ENCODE measurements around the gene ZBTB38. TPM values are rescaled to one million over a fixed set of nuclear protein-coding genes. Genes with fewer than 3 reads are reported as not detected.

The ZBTB38 gene
- total RNA-seq, 3 donors from 2014 or later: 96.0 to 153 (median 144) TPM

DNA sequence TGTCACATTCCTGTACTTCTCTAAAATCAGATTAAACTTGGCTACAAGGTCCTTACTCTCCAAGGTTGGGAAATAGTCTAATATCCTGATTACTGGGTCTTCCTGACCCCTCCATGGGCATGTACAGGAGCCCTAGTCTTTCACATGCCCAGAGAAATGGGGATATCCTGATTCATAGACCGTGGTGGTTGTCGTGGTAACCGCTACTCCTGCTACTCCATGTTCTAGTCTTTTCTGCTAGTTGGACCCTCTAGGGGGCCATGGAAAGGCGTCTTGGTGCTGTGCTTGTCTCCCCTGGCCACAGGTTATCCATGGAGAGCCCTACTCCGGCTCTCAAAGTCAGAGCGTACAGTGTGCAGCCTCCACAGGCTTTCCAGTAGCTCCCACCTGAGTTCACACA lies 13.1 kb upstream of the ZBTB38 start:
- no peak overlapping the region for H3K4me3 ChIP-seq
- H3K9me3 ChIP-seq: no peaks in the 10 kb centered on the region
- no peaks in the 10 kb centered on the region for H3K4me1 ChIP-seq (ENCODE audit: low read depth)
- ATAC-seq: no peak
- no peaks in the 10 kb centered on the region for H3K36me3 ChIP-seq (ENCODE audit: low read depth)
- DNase-seq: no peak
- intact Hi-C loops (cut with DNase I, micrococcal nuclease): no loop called here
- TF ChIP-seq, protein P1, sequence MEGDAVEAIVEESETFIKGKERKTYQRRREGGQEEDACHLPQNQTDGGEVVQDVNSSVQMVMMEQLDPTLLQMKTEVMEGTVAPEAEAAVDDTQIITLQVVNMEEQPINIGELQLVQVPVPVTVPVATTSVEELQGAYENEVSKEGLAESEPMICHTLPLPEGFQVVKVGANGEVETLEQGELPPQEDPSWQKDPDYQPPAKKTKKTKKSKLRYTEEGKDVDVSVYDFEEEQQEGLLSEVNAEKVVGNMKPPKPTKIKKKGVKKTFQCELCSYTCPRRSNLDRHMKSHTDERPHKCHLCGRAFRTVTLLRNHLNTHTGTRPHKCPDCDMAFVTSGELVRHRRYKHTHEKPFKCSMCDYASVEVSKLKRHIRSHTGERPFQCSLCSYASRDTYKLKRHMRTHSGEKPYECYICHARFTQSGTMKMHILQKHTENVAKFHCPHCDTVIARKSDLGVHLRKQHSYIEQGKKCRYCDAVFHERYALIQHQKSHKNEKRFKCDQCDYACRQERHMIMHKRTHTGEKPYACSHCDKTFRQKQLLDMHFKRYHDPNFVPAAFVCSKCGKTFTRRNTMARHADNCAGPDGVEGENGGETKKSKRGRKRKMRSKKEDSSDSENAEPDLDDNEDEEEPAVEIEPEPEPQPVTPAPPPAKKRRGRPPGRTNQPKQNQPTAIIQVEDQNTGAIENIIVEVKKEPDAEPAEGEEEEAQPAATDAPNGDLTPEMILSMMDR (IDR thresholded peaks at IDR 0.05): no peak

DNA sequence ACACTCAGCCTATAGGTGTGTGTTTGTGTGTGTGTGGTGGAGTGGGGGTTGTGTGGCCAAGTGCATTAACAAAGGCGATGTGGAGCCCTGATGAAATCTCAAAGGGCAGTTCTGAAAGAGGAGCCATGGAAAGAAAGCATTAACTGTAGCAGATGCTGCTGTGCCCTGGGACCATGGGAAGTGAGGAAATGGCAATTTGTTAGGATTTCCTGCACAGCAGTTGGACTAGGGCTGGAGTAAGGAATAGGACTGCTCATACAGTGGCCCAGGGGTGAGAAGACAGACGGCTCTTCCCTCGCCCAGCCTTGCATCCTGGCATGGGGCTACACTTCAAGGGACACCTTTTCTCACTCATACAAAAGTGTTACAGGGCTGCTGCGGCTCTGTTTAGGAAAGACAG lies 12.3 kb upstream of the ZBTB38 start:
- DNase-seq: no peak
- H3K4me3 ChIP-seq: no peak overlapping the region
- intact Hi-C loops (cut with DNase I, micrococcal nuclease): no loop called here
- no peaks in the 10 kb centered on the region for H3K4me1 ChIP-seq (ENCODE audit: low read depth)
- TF ChIP-seq, protein P1 (IDR thresholded peaks at IDR 0.05): no peak
- H3K9me3 ChIP-seq: no peaks in the 10 kb centered on the region
- no peak for ATAC-seq
- no peaks in the 10 kb centered on the region for H3K36me3 ChIP-seq (ENCODE audit: low read depth)

DNA sequence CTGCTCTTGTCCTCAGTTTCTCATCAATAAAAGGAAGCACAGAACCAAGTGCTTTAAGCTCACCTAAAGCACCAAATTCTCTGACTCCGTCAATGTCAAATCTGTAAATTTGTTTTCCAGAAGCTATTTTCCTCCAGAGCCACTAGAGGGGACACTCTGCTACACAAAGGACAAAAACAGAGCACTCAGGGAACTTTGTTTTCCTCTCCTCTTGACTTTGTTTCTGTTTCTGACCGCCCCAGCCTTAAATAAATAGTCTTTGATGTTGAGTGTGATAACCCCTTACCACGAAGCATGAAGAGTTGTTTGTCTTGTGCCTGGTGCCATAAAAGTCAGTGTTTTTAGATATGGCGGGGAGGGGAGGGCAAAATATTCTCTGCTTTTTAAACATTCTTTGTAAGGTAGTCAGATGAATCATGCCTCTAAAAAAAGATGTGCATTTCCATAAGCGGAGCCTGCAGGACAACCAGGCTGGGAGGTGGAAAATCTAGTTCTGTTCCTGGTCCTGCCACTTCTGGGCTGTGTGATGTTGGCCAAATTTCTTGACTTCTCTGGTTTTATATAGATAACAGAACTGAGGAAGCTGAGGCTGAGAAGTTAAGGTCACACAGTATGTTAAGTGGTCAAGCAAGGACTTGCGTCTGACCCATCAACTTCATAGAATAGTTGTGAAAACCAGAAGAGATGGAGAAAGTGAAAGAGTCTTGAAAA lies 7.3 kb upstream of the ZBTB38 start:
- H3K4me1 ChIP-seq (ENCODE audit: low read depth): peaks cover 5% of the 10 kb centered on the region
- intact Hi-C loops (cut with DNase I, micrococcal nuclease): loop anchor here (5.0 kb wide), 1 partner anchor 91 kb away; no protein-coding TSS in a partner anchor
- no peaks in the 10 kb centered on the region for H3K9me3 ChIP-seq
- H3K4me3 ChIP-seq: peak overlapping the region; percentile 1
- TF ChIP-seq, protein P1 (IDR thresholded peaks at IDR 0.05): peak; percentile 44
- DNase-seq: no peak
- no peaks in the 10 kb centered on the region for H3K36me3 ChIP-seq (ENCODE audit: low read depth)
- ATAC-seq: peak; percentile 90

DNA sequence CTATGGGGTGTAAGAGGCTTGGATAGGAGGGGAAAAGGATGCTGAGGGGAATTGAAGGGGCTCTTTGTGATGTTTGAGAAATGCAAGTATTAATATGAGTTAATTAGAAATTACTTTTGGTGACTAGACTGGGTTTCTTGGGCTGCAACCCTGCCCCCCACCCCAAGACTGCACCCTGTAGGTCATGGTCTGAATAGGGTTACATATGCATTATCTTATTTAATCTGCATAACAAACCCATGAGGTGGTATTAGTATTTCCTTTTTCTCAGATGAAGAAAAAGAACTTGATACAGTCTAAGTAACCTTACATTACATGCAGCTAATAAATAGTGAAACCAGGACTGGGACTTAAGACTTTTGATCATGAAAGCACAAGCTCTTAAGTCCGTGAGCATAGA lies 5.6 kb upstream of the ZBTB38 start:
- Histone ChIP-seq H3K4me1 (ENCODE audit: low read depth) (peaks cover 18% of the 10 kb centered on the region), H3K9me3 (no peaks in the 10 kb centered on the region), H3K4me3 (no peak overlapping the region), H3K36me3 (ENCODE audit: low read depth) (no peaks in the 10 kb centered on the region)
- TF ChIP-seq, protein P1 (IDR thresholded peaks at IDR 0.05): no peak
- intact Hi-C loops (cut with DNase I, micrococcal nuclease): loop anchor here (5.0 kb wide), 1 partner anchor 90 kb away; no protein-coding TSS in a partner anchor
- DNase-seq (no peak), ATAC-seq (no peak)

DNA sequence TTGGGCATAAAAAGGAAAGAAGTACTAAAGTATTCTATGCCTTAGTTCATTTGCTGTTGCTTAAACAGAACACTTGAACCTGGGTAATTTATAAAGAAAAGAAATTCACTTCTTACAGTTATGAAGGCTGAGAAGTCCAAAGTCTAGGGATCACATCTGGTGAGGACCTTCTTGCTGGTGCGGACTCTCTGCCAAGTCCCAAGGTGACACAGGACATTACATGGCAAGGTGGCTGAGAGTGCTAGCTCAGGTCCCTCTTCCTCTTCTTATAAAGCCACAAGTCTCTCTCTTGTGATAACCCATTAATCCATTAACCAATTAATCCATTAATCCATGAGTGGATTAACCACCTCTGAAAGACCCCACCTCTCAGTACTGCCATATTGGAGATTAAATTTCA lies 3.1 kb upstream of the ZBTB38 start:
- ATAC-seq (no peak), DNase-seq (no peak)
- intact Hi-C loops (cut with DNase I, micrococcal nuclease): no loop called here
- peaks cover 32% of the 10 kb centered on the region for H3K4me1 ChIP-seq (ENCODE audit: low read depth)
- no peaks in the 10 kb centered on the region for H3K9me3 ChIP-seq
- no peaks in the 10 kb centered on the region for H3K36me3 ChIP-seq (ENCODE audit: low read depth)
- TF ChIP-seq, protein P1 (IDR thresholded peaks at IDR 0.05): no peak
- H3K4me3 ChIP-seq: no peak overlapping the region
